GM12878 (cell line): ENCODE data around the gene SYT8. TPM values are rescaled to one million over a fixed set of nuclear protein-coding genes. Genes with fewer than 3 reads are reported as not detected.

Experiments used
- ATAC-seq: fragments of 200-7000 bp; cut with Tn5 transposase; 3 replicates; pipeline ENCODE4 v1.9.1; 2020; ENCODE audit warnings: mild to moderate bottlenecking, moderate library complexity
- BruUV-seq: library from RNA; stranded (reverse); fragments of 400-500 nt; replicated peaks from 2 replicates; lab custom pipeline; 2021; lab: Mats Ljungman, UMichigan
- CTCF ChIA-PET: fragments of 300-600 bp; sonication (Branson Sonifier 250); formaldehyde crosslinking; extraction: SDS; loops from one replicate; lab custom pipeline; 2021; ENCODE audit warnings: inconsistent platforms; lab: Yijun Ruan, JAX
- POLR2A ChIA-PET: fragments of 350-600 bp; formaldehyde crosslinking; extraction: SDS; loops from one replicate; lab custom pipeline; 2021; ENCODE audit warnings: inconsistent platforms; lab: Charles Lee
- RAD21 ChIA-PET: fragments of 300-600 bp; sonication (Branson Sonifier 250); formaldehyde crosslinking; loops from one replicate; lab custom pipeline; 2023; ENCODE audit warnings: antibody characterized with exemption; ENCODE audit not compliant: unreplicated experiment; lab: Charles Lee
- SMC1A ChIA-PET: fragments of 300-600 bp; sonication (Branson Sonifier 250); formaldehyde crosslinking; loops from one replicate; lab custom pipeline; 2023; ENCODE audit not compliant: unreplicated experiment, uncharacterized antibody; lab: Charles Lee
- DNase-seq: peaks from one replicate; pipeline ENCODE4 v3.0.0-alpha.2; 2011; ENCODE audit warnings: low read depth, low spot score
- FAIRE-seq: peaks from 3 replicates; lab custom pipeline; 2011; peaks lifted over from hg19 to GRCh38; lab: Jason Lieb, UNC
- H2AFZ ChIP-seq: 2 replicates; pipeline ENCODE4 v1.6.0; 2011; ENCODE audit warnings: low read depth, low read length, control low read depth; ENCODE audit not compliant: control insufficient read depth
- H3K27ac ChIP-seq: 2 replicates; pipeline ENCODE4 v1.5.1; 2011; ENCODE audit warnings: control low read depth; ENCODE audit not compliant: control insufficient read depth, insufficient read depth
- H3K27me3 ChIP-seq, 2 experiments: replicated peaks in 1 of 2; 2 replicates each; pipeline versions ENCODE4 v1.6.0 to v1.6.1; 2011; ENCODE audit warnings: low read length in 1 of 2; ENCODE audit not compliant: control insufficient read depth in 2 of 2, insufficient read depth in 2 of 2
- H3K36me3 ChIP-seq, 2 experiments: 2 replicates each; pipeline ENCODE4 v1.5.1; 2011; ENCODE audit warnings: low read length in 1 of 2; ENCODE audit not compliant: control insufficient read depth in 2 of 2, insufficient read depth in 2 of 2
- H3K4me1 ChIP-seq: 2 replicates; pipeline ENCODE4 v1.6.1; 2011; ENCODE audit warnings: mild to moderate bottlenecking, low read length, moderate library complexity, mixed read lengths; ENCODE audit not compliant: control insufficient read depth, insufficient read depth
- H3K4me2 ChIP-seq: 2 replicates; pipeline ENCODE4 v1.6.0; 2011; ENCODE audit warnings: control low read depth; ENCODE audit not compliant: control insufficient read depth, insufficient read depth
- H3K4me3 ChIP-seq: fragments of 200-600 bp; sonication (generic); 2 replicates; pipeline ENCODE4 v1.5.1; 2016
- H3K79me2 ChIP-seq: 2 replicates; pipeline ENCODE4 v1.6.0; 2011; ENCODE audit warnings: low read length; ENCODE audit not compliant: control insufficient read depth, insufficient read depth
- H3K9ac ChIP-seq: 2 replicates; pipeline ENCODE4 v1.8.0; 2011; ENCODE audit warnings: low read length, control low read depth, mixed read lengths; ENCODE audit not compliant: control insufficient read depth, insufficient read depth
- H3K9me3 ChIP-seq: replicated peaks from 3 replicates; pipeline ENCODE4 v1.5.1; 2011; ENCODE audit warnings: mild to moderate bottlenecking, low read length; ENCODE audit not compliant: control insufficient read depth, insufficient read depth
- H4K20me1 ChIP-seq: 2 replicates; pipeline ENCODE4 v1.6.0; 2011; ENCODE audit not compliant: control insufficient read depth, insufficient read depth
- ASH2L ChIP-seq: fragments of 300-600, 200-600 bp; sonication (generic); IDR thresholded peaks from 2 replicates; pipeline ENCODE4 v1.6.1; 2017; ENCODE audit warnings: low read depth, mild to moderate bottlenecking, borderline replicate concordance
- BHLHE40 ChIP-seq, 2 experiments: fragments of 450-650 bp in 1 of 2; IDR thresholded peaks; 2 replicates each; pipeline ENCODE4 v1.6.1; 2011 to 2017; ENCODE audit warnings: low read depth in 2 of 2, borderline replicate concordance in 1 of 2, improper control_type of control experiment in 1 of 2, low read length in 1 of 2, mild to moderate bottlenecking in 1 of 2
- CHD2 ChIP-seq: IDR thresholded peaks from 2 replicates; pipeline ENCODE4 v1.6.1; 2011; ENCODE audit warnings: low read depth, low read length, improper control_type of control experiment, borderline replicate concordance
- IKZF1 ChIP-seq: fragments of 450-650 bp; conservative IDR thresholded peaks from 2 replicates; pipeline ENCODE4 v1.6.1; 2017; ENCODE audit warnings: antibody characterized with exemption, mild to moderate bottlenecking
- MEF2B ChIP-seq: fragments of 450-650 bp; IDR thresholded peaks from 2 replicates; pipeline ENCODE4 v1.6.1; 2018; ENCODE audit warnings: mild to moderate bottlenecking, moderate library complexity; ENCODE audit not compliant: partially characterized antibody, poor library complexity, severe bottlenecking
- MYB ChIP-seq: fragments of 150-350 bp; IDR thresholded peaks from 2 replicates; pipeline ENCODE4 v1.6.1; 2014; ENCODE audit warnings: mild to moderate bottlenecking, low read depth, low read length, borderline replicate concordance
- POU2F2 ChIP-seq: IDR thresholded peaks from 3 replicates; pipeline ENCODE4 v1.6.1; 2011; ENCODE audit warnings: low read depth, mild to moderate bottlenecking, low read length, borderline replicate concordance
- TARDBP ChIP-seq: IDR thresholded peaks from 2 replicates; pipeline ENCODE4 v1.6.1; 2016; ENCODE audit warnings: borderline replicate concordance
- WGBS: methylation state at CpG from one replicate; pipeline ENCODE4 v1.1.6; 2016; ENCODE audit warnings: low lambda C conversion rate; ENCODE audit not compliant: insufficient replicate concordance, insufficient coverage; ENCODE audit errors: missing lambda C conversion rate; 5-methylcytosine and 5-hydroxymethylcytosine counted together
- in situ Hi-C: fragments of 300-500 bp; cut with MboI; formaldehyde crosslinking; loops from 9 replicates; pipeline ENCODE4 v1.14.3; 2018; ENCODE audit warnings: mixed read lengths
- intact Hi-C: fragments of 100-400 bp; cut with micrococcal nuclease; formaldehyde crosslinking; loops from one replicate; pipeline ENCODE4 v1.14.2; 2022; ENCODE audit not compliant: unreplicated experiment
- polyA plus RNA-seq, 11 experiments: library from polyadenylated mRNA; depleted of rRNA in 4 of 11; unstranded in 6 of 11; stranded (reverse) in 5 of 11; fragments of >200 nt; fragmentation: Nextera tagmentation in 4 of 11; fragmentation: Illumina TruSeq in 1 of 11; extraction: Ambion mirVana in 4 of 11; extraction: Trizol in 1 of 11; gene quantifications; 1 replicate in 1 of 11; 2 replicates in 10 of 11; pipeline versions ENCODE4 v1.2.1 to v1.2.3, GENCODE V29; 2011 to 2016; ENCODE audit warnings: inconsistent platforms in 2 of 11, missing spikeins in 2 of 11, low read depth in 1 of 11
- total RNA-seq, 4 experiments: library from RNA; depleted of rRNA in 3 of 4; stranded (reverse); fragments of >200 nt in 3 of 4; fragmentation: Illumina TruSeq in 1 of 4; extraction: Trizol in 1 of 4; gene quantifications; 2 replicates each; pipeline versions ENCODE4 v1.2.1 to v1.2.3, GENCODE V29; 2013 to 2021
- TF ChIP-seq, protein P1 (sequence below): fragments of 450-650 bp; formaldehyde crosslinking; IDR thresholded peaks from 2 replicates; pipeline ENCODE4 v1.4.0; 2022; ENCODE audit warnings: mild to moderate bottlenecking, moderate library complexity
- TF ChIP-seq, protein P2 (sequence below): IDR thresholded peaks from 2 replicates; pipeline ENCODE4 v1.6.1; 2011; ENCODE audit warnings: mild to moderate bottlenecking, low read depth, low read length, moderate library complexity; ENCODE audit not compliant: insufficient replicate concordance
- TF ChIP-seq, protein P3 (sequence below): fragments of 450-650 bp; formaldehyde crosslinking; IDR thresholded peaks from 2 replicates; pipeline ENCODE4 v1.4.0; 2020; ENCODE audit warnings: mild to moderate bottlenecking, moderate library complexity

The SYT8 gene
- total and polyA plus RNA-seq, 10 of the 15 experiments (the other 5 are each of a cell fraction or from before 2014, with no cell fraction given): 0.44 TPM; not detected in 9

DNA sequence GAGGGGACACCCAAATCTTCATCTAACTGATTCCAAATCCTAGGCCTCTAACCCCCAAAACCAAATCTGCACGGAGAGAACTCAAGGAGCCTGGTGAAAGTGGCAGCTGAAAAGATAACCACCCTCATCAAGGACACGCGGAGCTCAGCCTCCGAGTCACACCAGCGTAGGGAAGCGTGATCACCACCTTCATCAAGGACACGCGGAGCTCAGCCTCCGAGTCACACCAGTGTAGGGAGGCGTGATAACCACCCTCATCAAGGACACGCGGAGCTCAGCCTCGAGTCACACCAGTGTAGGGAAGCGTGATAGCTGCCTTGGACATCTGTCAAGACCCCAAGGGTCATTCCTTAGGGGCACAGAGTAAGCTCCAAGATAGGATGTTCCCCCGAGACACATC, 29.3 kb upstream of the SYT8 start:
- POLR2A ChIA-PET: no interaction called here

More for the DNA sequence above, 29.3 kb upstream of the SYT8 start:
- H3K79me2 ChIP-seq: no peaks in the 10 kb centered on the region
- DNase-seq (no peak), ATAC-seq (no peak), FAIRE-seq (no peak)
- in situ Hi-C loops (no loop called here), intact Hi-C loops (no loop called here)
- no peaks in the 10 kb centered on the region for H4K20me1 ChIP-seq
- BruUV-seq: no TSS peak
- no peak overlapping the region for H3K9ac ChIP-seq
- no peaks in the 10 kb centered on the region for H3K27me3 ChIP-seq
- ChIA-PET RAD21 (no interaction called here), SMC1A (no interaction called here), CTCF (interaction anchor here (1.3 to 2.1 kb wide), 2 partner anchors 27 to 111 kb away, joined by 3 to 6 read pairs; no protein-coding TSS in a partner anchor)
- H3K4me2 ChIP-seq: no peak overlapping the region
- 53% methylated on average over 15 of the region's 15 CpGs for WGBS
- no peaks in the 10 kb centered on the region for H3K4me1 ChIP-seq
- no peaks in the 10 kb centered on the region for H3K9me3 ChIP-seq
- no peak overlapping the region for H3K4me3 ChIP-seq
- TF ChIP-seq, protein P1, sequence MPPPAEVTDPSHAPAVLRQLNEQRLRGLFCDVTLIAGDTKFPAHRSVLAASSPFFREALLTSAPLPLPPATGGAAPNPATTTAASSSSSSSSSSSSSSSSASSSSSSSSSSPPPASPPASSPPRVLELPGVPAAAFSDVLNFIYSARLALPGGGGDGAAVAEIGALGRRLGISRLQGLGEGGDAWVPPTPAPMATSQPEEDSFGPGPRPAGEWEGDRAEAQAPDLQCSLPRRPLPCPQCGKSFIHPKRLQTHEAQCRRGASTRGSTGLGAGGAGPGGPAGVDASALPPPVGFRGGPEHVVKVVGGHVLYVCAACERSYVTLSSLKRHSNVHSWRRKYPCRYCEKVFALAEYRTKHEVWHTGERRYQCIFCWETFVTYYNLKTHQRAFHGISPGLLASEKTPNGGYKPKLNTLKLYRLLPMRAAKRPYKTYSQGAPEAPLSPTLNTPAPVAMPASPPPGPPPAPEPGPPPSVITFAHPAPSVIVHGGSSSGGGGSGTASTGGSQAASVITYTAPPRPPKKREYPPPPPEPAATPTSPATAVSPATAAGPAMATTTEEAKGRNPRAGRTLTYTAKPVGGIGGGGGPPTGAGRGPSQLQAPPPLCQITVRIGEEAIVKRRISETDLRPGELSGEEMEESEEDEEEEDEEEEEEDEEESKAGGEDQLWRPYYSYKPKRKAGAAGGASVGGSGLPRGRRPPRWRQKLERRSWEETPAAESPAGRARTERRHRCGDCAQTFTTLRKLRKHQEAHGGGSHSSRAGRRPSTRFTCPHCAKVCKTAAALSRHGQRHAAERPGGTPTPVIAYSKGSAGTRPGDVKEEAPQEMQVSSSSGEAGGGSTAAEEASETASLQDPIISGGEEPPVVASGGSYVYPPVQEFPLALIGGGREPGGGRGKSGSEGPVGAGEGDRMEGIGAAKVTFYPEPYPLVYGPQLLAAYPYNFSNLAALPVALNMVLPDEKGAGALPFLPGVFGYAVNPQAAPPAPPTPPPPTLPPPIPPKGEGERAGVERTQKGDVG: no peak
- TF ChIP-seq MEF2B (no peak), TARDBP (no peak), ASH2L (no peak), MYB (no peak), CHD2 (no peak), POU2F2 (no peak), IKZF1 (no peak), BHLHE40 (IDR thresholded peaks at IDR 0.05; ENCODE audit: borderline replicate concordance in 1 of 2, low read depth in 2 of 2, low read length in 1 of 2) (no peak)
- TF ChIP-seq, protein P2, sequence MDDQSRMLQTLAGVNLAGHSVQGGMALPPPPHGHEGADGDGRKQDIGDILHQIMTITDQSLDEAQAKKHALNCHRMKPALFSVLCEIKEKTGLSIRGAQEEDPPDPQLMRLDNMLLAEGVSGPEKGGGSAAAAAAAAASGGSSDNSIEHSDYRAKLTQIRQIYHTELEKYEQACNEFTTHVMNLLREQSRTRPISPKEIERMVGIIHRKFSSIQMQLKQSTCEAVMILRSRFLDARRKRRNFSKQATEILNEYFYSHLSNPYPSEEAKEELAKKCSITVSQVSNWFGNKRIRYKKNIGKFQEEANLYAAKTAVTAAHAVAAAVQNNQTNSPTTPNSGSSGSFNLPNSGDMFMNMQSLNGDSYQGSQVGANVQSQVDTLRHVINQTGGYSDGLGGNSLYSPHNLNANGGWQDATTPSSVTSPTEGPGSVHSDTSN: no peak
- TF ChIP-seq, protein P3, sequence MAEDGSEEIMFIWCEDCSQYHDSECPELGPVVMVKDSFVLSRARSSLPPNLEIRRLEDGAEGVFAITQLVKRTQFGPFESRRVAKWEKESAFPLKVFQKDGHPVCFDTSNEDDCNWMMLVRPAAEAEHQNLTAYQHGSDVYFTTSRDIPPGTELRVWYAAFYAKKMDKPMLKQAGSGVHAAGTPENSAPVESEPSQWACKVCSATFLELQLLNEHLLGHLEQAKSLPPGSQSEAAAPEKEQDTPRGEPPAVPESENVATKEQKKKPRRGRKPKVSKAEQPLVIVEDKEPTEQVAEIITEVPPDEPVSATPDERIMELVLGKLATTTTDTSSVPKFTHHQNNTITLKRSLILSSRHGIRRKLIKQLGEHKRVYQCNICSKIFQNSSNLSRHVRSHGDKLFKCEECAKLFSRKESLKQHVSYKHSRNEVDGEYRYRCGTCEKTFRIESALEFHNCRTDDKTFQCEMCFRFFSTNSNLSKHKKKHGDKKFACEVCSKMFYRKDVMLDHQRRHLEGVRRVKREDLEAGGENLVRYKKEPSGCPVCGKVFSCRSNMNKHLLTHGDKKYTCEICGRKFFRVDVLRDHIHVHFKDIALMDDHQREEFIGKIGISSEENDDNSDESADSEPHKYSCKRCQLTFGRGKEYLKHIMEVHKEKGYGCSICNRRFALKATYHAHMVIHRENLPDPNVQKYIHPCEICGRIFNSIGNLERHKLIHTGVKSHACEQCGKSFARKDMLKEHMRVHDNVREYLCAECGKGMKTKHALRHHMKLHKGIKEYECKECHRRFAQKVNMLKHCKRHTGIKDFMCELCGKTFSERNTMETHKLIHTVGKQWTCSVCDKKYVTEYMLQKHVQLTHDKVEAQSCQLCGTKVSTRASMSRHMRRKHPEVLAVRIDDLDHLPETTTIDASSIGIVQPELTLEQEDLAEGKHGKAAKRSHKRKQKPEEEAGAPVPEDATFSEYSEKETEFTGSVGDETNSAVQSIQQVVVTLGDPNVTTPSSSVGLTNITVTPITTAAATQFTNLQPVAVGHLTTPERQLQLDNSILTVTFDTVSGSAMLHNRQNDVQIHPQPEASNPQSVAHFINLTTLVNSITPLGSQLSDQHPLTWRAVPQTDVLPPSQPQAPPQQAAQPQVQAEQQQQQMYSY (CRISPR knock-in tag): no peak
- H3K27ac ChIP-seq: no peak overlapping the region
- no peak overlapping the region for H2AFZ ChIP-seq
- no peaks in the 10 kb centered on the region for H3K36me3 ChIP-seq
